Neuronal stem cell (in vitro differentiated cells): ENCODE results near the gene ARID3C.

ENCODE experiments used
- DNase-seq: peaks from one replicate; pipeline ENCODE4 v3.0.0-alpha.2; 2013; ENCODE audit warnings: low spot score
- H2AFZ ChIP-seq: one replicate; pipeline ENCODE4 v1.6.1; 2013; ENCODE audit warnings: mild to moderate bottlenecking, low read length, inconsistent platforms
- H2AK5ac ChIP-seq: 2 replicates; pipeline ENCODE4 v1.6.1; 2013; ENCODE audit warnings: low read depth, mild to moderate bottlenecking, inconsistent platforms, low read length, moderate library complexity, mixed read lengths
- H2BK120ac ChIP-seq: 2 replicates; pipeline ENCODE4 v1.6.1; 2013; ENCODE audit warnings: low read depth, mild to moderate bottlenecking, inconsistent platforms, low read length, moderate library complexity, mixed read lengths
- H2BK12ac ChIP-seq: one replicate; pipeline ENCODE4 v1.6.1; 2013; ENCODE audit warnings: low read length, inconsistent platforms
- H2BK15ac ChIP-seq: 2 replicates; pipeline ENCODE4 v1.6.1; 2013; ENCODE audit warnings: mild to moderate bottlenecking, low read length, inconsistent platforms, mixed read lengths
- H2BK5ac ChIP-seq: one replicate; pipeline ENCODE4 v1.6.1; 2013; ENCODE audit warnings: inconsistent platforms, mild to moderate bottlenecking, low read length, moderate library complexity
- H3K14ac ChIP-seq: one replicate; pipeline ENCODE4 v1.6.1; 2013; ENCODE audit warnings: low read length, inconsistent platforms
- H3K18ac ChIP-seq: 2 replicates; pipeline ENCODE4 v1.6.1; 2013; ENCODE audit warnings: low read length, inconsistent platforms
- H3K23ac ChIP-seq: 2 replicates; pipeline ENCODE4 v1.6.1; 2013; ENCODE audit warnings: low read depth, mild to moderate bottlenecking, mixed read lengths, low read length, inconsistent platforms; ENCODE audit not compliant: poor library complexity
- H3K27ac ChIP-seq: replicated peaks from 3 replicates; pipeline ENCODE4 v1.5.1; 2013; ENCODE audit warnings: low read length, inconsistent platforms
- H3K27me3 ChIP-seq, 3 experiments: 2 replicates each; pipeline ENCODE4 v1.6.1; 2013; ENCODE audit warnings: low read length in 3 of 3, mild to moderate bottlenecking in 2 of 3, inconsistent platforms in 1 of 3, low read depth in 1 of 3, mixed read lengths in 1 of 3, moderate library complexity in 1 of 3; ENCODE audit not compliant: control insufficient read depth in 3 of 3, insufficient read depth in 3 of 3
- H3K36me3 ChIP-seq, 2 donors: replicated peaks in 1 of 2; 2 replicates each; pipeline ENCODE4 v1.6.1; 2013; ENCODE audit warnings: low read length in 2 of 2; ENCODE audit not compliant: control insufficient read depth in 2 of 2, insufficient read depth in 2 of 2
- H3K4ac ChIP-seq: 2 replicates; pipeline ENCODE4 v1.6.1; 2013; ENCODE audit warnings: inconsistent platforms, mild to moderate bottlenecking, low read length, moderate library complexity
- H3K4me1 ChIP-seq, 2 donors: 1 replicate in 1 of 2; 2 replicates in 1 of 2; pipeline ENCODE4 v1.6.1; 2013; ENCODE audit warnings: low read length in 2 of 2, low read depth in 1 of 2; ENCODE audit not compliant: control insufficient read depth in 2 of 2, insufficient read depth in 1 of 2
- H3K4me2 ChIP-seq: one replicate; pipeline ENCODE4 v1.6.1; 2013; ENCODE audit warnings: mild to moderate bottlenecking, low read length, inconsistent platforms; ENCODE audit not compliant: insufficient read depth, poor library complexity, severe bottlenecking
- H3K4me3 ChIP-seq, 2 donors: 2 replicates each; pipeline ENCODE4 v1.5.1; 2013; ENCODE audit warnings: low read length in 2 of 2, mild to moderate bottlenecking in 2 of 2, inconsistent platforms in 1 of 2, moderate library complexity in 1 of 2
- H3K79me1 ChIP-seq: one replicate; pipeline ENCODE4 v1.6.1; 2013; ENCODE audit warnings: low read depth, mild to moderate bottlenecking, inconsistent platforms, low read length, moderate library complexity
- H3K9ac ChIP-seq: one replicate; pipeline ENCODE4 v1.6.1; 2013; ENCODE audit warnings: mild to moderate bottlenecking, low read depth, low read length, inconsistent platforms; ENCODE audit not compliant: poor library complexity
- H3K9me3 ChIP-seq, 2 donors: replicated peaks in 1 of 2; 2 replicates each; pipeline versions ENCODE3 to v1.6.1; 2013; ENCODE audit warnings: low read length in 2 of 2, mild to moderate bottlenecking in 2 of 2, inconsistent platforms in 1 of 2, low read depth in 1 of 2, mixed read lengths in 1 of 2, moderate library complexity in 1 of 2; ENCODE audit not compliant: control insufficient read depth in 2 of 2, insufficient read depth in 1 of 2
- H4K8ac ChIP-seq: one replicate; pipeline ENCODE4 v1.6.1; 2013; ENCODE audit warnings: low read depth, mild to moderate bottlenecking, inconsistent platforms, low read length, moderate library complexity
- H4K91ac ChIP-seq: one replicate; pipeline ENCODE4 v1.6.1; 2013; ENCODE audit warnings: low read length, low read depth, mild to moderate bottlenecking, inconsistent platforms; ENCODE audit not compliant: poor library complexity
- WGBS, 2 donors: extraction: QIAGEN DNeasy Blood & Tissue Kit; methylation state at CpG; one replicate each; pipeline ENCODE4 v1.1.7; 2013; ENCODE audit warnings: missing lambda C conversion rate in 2 of 2, mixed read lengths in 1 of 2; ENCODE audit not compliant: insufficient read length in 2 of 2, insufficient replicate concordance in 1 of 2; ENCODE audit errors: extremely low coverage in 2 of 2; 5-methylcytosine and 5-hydroxymethylcytosine counted together

Gene ARID3C

DNA sequence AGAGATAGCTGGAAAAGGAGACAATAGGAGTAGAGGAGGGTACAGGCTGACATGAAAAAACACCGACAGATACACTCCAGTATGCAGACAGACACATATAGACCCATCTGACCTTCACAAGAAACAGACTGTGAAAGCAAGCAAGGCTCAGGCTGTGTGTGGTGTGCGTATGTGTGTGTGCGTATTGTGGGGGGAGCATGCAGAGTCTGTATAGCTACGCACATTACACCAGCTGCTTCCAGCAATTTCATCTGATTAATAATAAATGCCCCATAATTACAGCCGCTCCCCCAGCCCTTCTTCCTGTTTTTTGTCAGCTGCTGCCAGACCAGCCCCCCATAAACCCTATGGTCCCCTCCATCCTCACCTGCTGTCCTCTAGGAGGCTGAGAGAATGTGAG, 46.1 kb downstream of the ARID3C start:
- DNase-seq, result no peak
- H3K4ac ChIP-seq, result no peak overlapping the region
- no peak overlapping the region for H2BK12ac ChIP-seq
- no peak overlapping the region for H3K4me3 ChIP-seq
- H2AK5ac ChIP-seq, result no peak overlapping the region
- no peak overlapping the region for H2BK5ac ChIP-seq
- H3K36me3 ChIP-seq, result peaks cover 0 to 33% of the 10 kb centered on the region in 2 donors
- H3K27ac ChIP-seq, result no peak overlapping the region
- peaks cover 58 to 75% of the 10 kb centered on the region in 2 donors for H3K4me1 ChIP-seq
- H4K91ac ChIP-seq, result no peak overlapping the region
- H3K23ac ChIP-seq, result no peak overlapping the region
- peaks cover 5% of the 10 kb centered on the region for H3K79me1 ChIP-seq
- H3K9ac ChIP-seq, result no peak overlapping the region
- H3K27me3 ChIP-seq, result peaks cover 0 to 18% (median 0%) of the 10 kb centered on the region in 3 experiments
- H2BK15ac ChIP-seq, result no peak overlapping the region
- H3K14ac ChIP-seq, result no peak overlapping the region
- no CpG with 5 or more reads among the region's 5 CpGs for WGBS, 2 donors
- no peak overlapping the region for H2AFZ ChIP-seq
- H4K8ac ChIP-seq, result no peak overlapping the region
- no peaks in the 10 kb centered on the region for H3K9me3 ChIP-seq
- no peak overlapping the region for H3K18ac ChIP-seq
- H2BK120ac ChIP-seq, result no peak overlapping the region
- H3K4me2 ChIP-seq, result no peak overlapping the region

DNA sequence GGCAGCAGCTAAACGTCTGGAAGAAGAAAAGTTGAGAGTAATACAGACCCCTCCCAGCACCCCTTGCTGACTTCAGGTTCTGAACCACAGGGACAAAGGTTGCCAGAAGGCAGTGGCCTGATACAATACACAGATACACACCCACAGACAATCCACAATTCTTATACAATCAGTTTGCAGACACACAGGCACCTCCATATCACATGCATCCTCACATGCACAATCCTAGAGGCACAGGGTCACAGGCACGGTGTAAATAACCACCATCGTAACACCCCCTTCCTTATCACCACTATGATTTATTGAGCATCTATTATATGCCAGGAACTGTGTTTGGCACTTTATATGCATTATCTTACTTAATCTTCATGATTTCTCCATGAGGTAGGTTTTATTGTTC, 47.5 kb downstream of the ARID3C start:
- Histone ChIP-seq H3K4me3 (no peak overlapping the region), H2AK5ac (peak overlapping the region; percentile 9), H2BK120ac (peak overlapping the region; percentile 32), H2AFZ (no peak overlapping the region), H3K18ac (peak overlapping the region; percentile 1), H2BK12ac (no peak overlapping the region), H3K9me3 (no peaks in the 10 kb centered on the region), H3K36me3 (peaks cover 0 to 30% of the 10 kb centered on the region in 2 donors), H3K4ac (no peak overlapping the region), H4K8ac (no peak overlapping the region), H2BK5ac (no peak overlapping the region), H3K23ac (no peak overlapping the region), H3K4me1 (peaks cover 61 to 73% of the 10 kb centered on the region in 2 donors), H3K27ac (peak overlapping the region; percentile 91), H2BK15ac (peak overlapping the region; percentile 1), H3K9ac (no peak overlapping the region), H3K4me2 (no peak overlapping the region), H3K79me1 (peaks cover 5% of the 10 kb centered on the region), H4K91ac (no peak overlapping the region), H3K27me3 (peaks cover 0 to 6% (median 0%) of the 10 kb centered on the region in 3 experiments), H3K14ac (no peak overlapping the region)
- DNase-seq, result no peak
- no CpG with 5 or more reads among the region's 3 CpGs for WGBS, 2 donors

DNA sequence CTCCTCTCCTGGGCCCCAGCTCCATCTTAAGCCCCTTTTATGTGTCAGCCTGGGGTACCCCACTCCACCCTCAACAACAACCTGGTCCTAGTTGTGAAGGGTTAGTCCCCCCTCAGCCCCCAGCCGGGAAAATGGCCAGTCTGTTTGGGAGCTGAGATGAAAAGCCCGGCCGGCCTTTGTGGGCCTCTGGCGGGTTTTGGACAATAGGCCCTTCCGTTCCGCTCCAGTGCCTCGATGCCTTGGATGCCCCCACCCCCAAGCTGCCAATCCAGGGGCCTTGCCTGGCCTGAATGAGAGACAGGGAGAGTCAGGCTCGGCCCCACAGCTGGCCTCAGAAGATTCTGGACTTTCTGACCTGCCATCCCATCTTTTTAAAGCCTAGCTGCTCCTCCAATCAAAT, 48.5 kb downstream of the ARID3C start:
- Histone ChIP-seq H3K9ac (no peak overlapping the region), H3K79me1 (peaks cover 1% of the 10 kb centered on the region), H3K23ac (no peak overlapping the region), H4K8ac (no peak overlapping the region), H2BK5ac (peak overlapping the region; percentile 94), H3K18ac (peak overlapping the region; percentile 6), H2BK120ac (no peak overlapping the region), H3K27me3 (no peaks in the 10 kb centered on the region), H3K14ac (no peak overlapping the region), H3K4me2 (peak overlapping the region; percentile 43), H3K9me3 (no peaks in the 10 kb centered on the region), H3K36me3 (peaks cover 0 to 38% of the 10 kb centered on the region in 2 donors), H2BK12ac (no peak overlapping the region), H4K91ac (no peak overlapping the region), H3K4me3 (no peak overlapping the region), H2AFZ (no peak overlapping the region), H3K27ac (peak overlapping the region; percentile 91), H3K4me1 (peaks cover 58 to 73% of the 10 kb centered on the region in 2 donors), H3K4ac (no peak overlapping the region), H2BK15ac (no peak overlapping the region), H2AK5ac (no peak overlapping the region)
- no CpG with 5 or more reads among the region's 8 CpGs for WGBS, 2 donors
- peak; percentile 86 for DNase-seq

DNA sequence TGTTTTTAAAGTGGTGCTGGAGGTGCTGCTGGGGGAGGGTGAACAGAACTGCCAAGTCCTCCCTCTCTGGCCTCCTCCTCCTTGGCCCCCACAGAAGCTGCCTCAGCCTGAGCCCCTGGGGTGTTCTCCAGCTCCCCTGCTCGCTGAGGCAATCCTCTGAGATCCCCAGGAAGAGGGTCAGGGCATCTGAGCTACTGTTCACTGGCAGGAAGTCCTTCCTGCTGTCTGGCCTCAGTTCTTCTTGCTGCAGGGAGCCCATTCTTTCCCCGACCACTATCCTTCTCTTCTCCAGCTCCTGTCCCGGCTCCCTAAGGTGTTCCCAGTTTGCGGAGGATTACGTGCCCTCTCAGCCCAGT, 49.1 kb downstream of the ARID3C start:
- Histone ChIP-seq H2BK5ac (peak overlapping the region; percentile 94), H4K8ac (no peak overlapping the region), H3K9ac (no peak overlapping the region), H3K18ac (peak overlapping the region; percentile 36), H3K27me3 (no peaks in the 10 kb centered on the region), H3K27ac (peak overlapping the region; percentile 88), H3K9me3 (no peaks in the 10 kb centered on the region), H2BK15ac (peak overlapping the region; percentile 13), H2BK120ac (no peak overlapping the region), H2AFZ (no peak overlapping the region), H2AK5ac (peak overlapping the region; percentile 82), H3K4ac (no peak overlapping the region), H2BK12ac (no peak overlapping the region), H4K91ac (no peak overlapping the region), H3K36me3 (peaks cover 0 to 38% of the 10 kb centered on the region in 2 donors), H3K14ac (no peak overlapping the region), H3K4me2 (peak overlapping the region; percentile 43), H3K4me3 (no peak overlapping the region), H3K4me1 (peaks cover 59 to 78% of the 10 kb centered on the region in 2 donors), H3K79me1 (peaks cover 1% of the 10 kb centered on the region), H3K23ac (no peak overlapping the region)
- WGBS, 2 donors, result no CpG with 5 or more reads among the region's 5 CpGs
- DNase-seq, result no peak
